ENCODE results near the gene AQP7.
"Not testable (repeated sequence)": the region's sequence is repeated elsewhere in the genome, so short reads cannot be mapped to it uniquely, and the experiment has no call there.

The AQP7 gene

GRCh38 chr9:33374190-33374589 is 28.2 kb downstream of the AQP7 start:
- Histone ChIP-seq H3K79me2 (ENCODE audit: low read length) (no peaks in the 10 kb centered on the region), H3K9me2 (replicated peaks; ENCODE audit: insufficient read depth, low read length) (no peaks in the 10 kb centered on the region), H3K27ac (ENCODE audit: low read length) (no peak overlapping the region), H3K27me3 (replicated peaks; ENCODE audit: insufficient read depth, low read length) (no peaks in the 10 kb centered on the region), H3K36me3 (replicated peaks; ENCODE audit: insufficient read depth, low read length) (no peaks in the 10 kb centered on the region), H3F3A (ENCODE audit: insufficient read depth, low read length) (no peaks in the 10 kb centered on the region), H3K9ac (ENCODE audit: low read length) (no peak overlapping the region), H3K9me3 (replicated peaks; ENCODE audit: insufficient read depth, low read length) (no peaks in the 10 kb centered on the region), H4K20me1 (ENCODE audit: insufficient read depth, low read length) (no peaks in the 10 kb centered on the region), H3K4me1 (ENCODE audit: low read length) (no peaks in the 10 kb centered on the region), H3K4me3 (ENCODE audit: low read length) (no peak overlapping the region), H2AFZ (ENCODE audit: low read length) (no peak overlapping the region), H3K4me2 (ENCODE audit: low read depth, low read length) (no peak overlapping the region)
- TF ChIP-seq CTCF (IDR thresholded peaks at IDR 0.05; ENCODE audit: low read length) = no peak
- no peak for TF ChIP-seq EZH2 (optimal IDR thresholded peaks at IDR 0.05; ENCODE audit: low read depth, low read length)
- no peak for TF ChIP-seq EZH2phosphoT487 (IDR thresholded peaks at IDR 0.05; ENCODE audit: low read length)
- DNase-seq = no peak

DNA sequence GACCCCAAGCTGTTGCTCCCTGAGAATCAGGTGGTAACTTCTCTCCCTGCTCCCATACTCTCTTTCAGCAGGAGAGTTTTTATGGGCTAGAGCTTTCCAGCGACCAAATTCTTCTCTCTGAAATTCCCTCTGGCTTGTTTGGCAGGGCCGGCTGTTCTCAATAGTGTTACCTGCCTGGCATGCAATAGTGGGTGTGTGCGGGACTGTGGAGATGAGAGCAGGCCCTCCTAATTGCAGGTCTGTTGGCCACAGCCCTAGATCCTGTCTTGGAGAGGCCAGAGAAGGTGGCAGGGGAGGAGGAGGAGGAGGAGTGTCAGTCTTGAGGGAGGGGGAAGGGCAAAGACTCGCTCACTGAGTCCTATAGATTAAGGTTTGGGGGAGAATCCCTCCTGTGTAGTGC is 29.5 kb downstream of the AQP7 start:
- no peak overlapping the region for H3K27ac ChIP-seq (ENCODE audit: low read length)
- H3F3A ChIP-seq (ENCODE audit: insufficient read depth, low read length) = no peaks in the 10 kb centered on the region
- no peak overlapping the region for H3K9ac ChIP-seq (ENCODE audit: low read length)
- H3K4me3 ChIP-seq (ENCODE audit: low read length) = no peak overlapping the region
- H3K4me2 ChIP-seq (ENCODE audit: low read depth, low read length) = no peak overlapping the region
- H2AFZ ChIP-seq (ENCODE audit: low read length) = no peak overlapping the region
- H3K36me3 ChIP-seq (replicated peaks; ENCODE audit: insufficient read depth, low read length) = no peaks in the 10 kb centered on the region
- no peak for DNase-seq
- H3K9me3 ChIP-seq (replicated peaks; ENCODE audit: insufficient read depth, low read length) = no peaks in the 10 kb centered on the region
- H4K20me1 ChIP-seq (ENCODE audit: insufficient read depth, low read length) = no peaks in the 10 kb centered on the region
- H3K79me2 ChIP-seq (ENCODE audit: low read length) = no peaks in the 10 kb centered on the region
- no peaks in the 10 kb centered on the region for H3K4me1 ChIP-seq (ENCODE audit: low read length)
- no peaks in the 10 kb centered on the region for H3K27me3 ChIP-seq (replicated peaks; ENCODE audit: insufficient read depth, low read length)
- TF ChIP-seq EZH2phosphoT487 (IDR thresholded peaks at IDR 0.05; ENCODE audit: low read length) (no peak), EZH2 (optimal IDR thresholded peaks at IDR 0.05; ENCODE audit: low read depth, low read length) (no peak), CTCF (IDR thresholded peaks at IDR 0.05; ENCODE audit: low read length) (no peak)
- no peaks in the 10 kb centered on the region for H3K9me2 ChIP-seq (replicated peaks; ENCODE audit: insufficient read depth, low read length)

DNA sequence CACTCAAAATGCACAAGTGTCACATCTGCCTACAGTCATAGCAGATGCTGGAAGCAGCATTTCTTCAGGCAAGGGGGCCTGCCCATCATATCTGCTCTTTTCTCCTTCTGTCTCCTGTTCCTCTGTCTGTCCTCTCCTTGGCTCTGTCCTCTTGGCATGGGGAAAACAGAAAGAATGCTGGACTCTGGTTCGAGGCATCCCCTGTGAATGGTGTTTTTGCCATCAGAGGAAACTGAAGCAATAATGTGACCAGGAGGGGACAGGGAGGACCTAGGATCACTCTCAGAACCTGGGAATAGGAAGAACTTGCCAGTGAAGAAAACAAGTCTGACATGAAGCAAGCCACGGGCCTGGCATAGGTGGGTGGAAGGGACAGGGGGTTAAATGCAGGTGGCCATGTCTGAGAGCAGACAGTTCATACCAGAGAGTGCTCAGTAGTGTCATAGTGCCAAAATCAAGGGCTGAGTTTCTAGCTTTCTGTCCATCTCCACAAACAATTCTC is 35.3 kb downstream of the AQP7 start:
- H4K20me1 ChIP-seq (ENCODE audit: insufficient read depth, low read length) = no peaks in the 10 kb centered on the region
- no peaks in the 10 kb centered on the region for H3K9me3 ChIP-seq (replicated peaks; ENCODE audit: insufficient read depth, low read length)
- TF ChIP-seq CTCF (IDR thresholded peaks at IDR 0.05; ENCODE audit: low read length) = no peak
- no peak for TF ChIP-seq EZH2phosphoT487 (IDR thresholded peaks at IDR 0.05; ENCODE audit: low read length)
- TF ChIP-seq EZH2 (optimal IDR thresholded peaks at IDR 0.05; ENCODE audit: low read depth, low read length) = no peak
- no peak overlapping the region for H3K4me2 ChIP-seq (ENCODE audit: low read depth, low read length)
- H3F3A ChIP-seq (ENCODE audit: insufficient read depth, low read length) = no peaks in the 10 kb centered on the region
- no peak overlapping the region for H3K9ac ChIP-seq (ENCODE audit: low read length)
- no peak for DNase-seq
- no peaks in the 10 kb centered on the region for H3K79me2 ChIP-seq (ENCODE audit: low read length)
- no peaks in the 10 kb centered on the region for H3K27me3 ChIP-seq (replicated peaks; ENCODE audit: insufficient read depth, low read length)
- H3K4me3 ChIP-seq (ENCODE audit: low read length) = no peak overlapping the region
- no peak overlapping the region for H2AFZ ChIP-seq (ENCODE audit: low read length)
- H3K4me1 ChIP-seq (ENCODE audit: low read length) = no peaks in the 10 kb centered on the region
- no peak overlapping the region for H3K27ac ChIP-seq (ENCODE audit: low read length)
- H3K9me2 ChIP-seq (replicated peaks; ENCODE audit: insufficient read depth, low read length) = no peaks in the 10 kb centered on the region
- H3K36me3 ChIP-seq (replicated peaks; ENCODE audit: insufficient read depth, low read length) = no peaks in the 10 kb centered on the region

- H3F3A ChIP-seq (ENCODE audit: insufficient read depth, low read length); H3K4me1 ChIP-seq (ENCODE audit: low read length); H3K79me2 ChIP-seq (ENCODE audit: low read length); H2AFZ ChIP-seq (ENCODE audit: low read length); H4K20me1 ChIP-seq (ENCODE audit: insufficient read depth, low read length); H3K27me3 ChIP-seq (replicated peaks; ENCODE audit: insufficient read depth, low read length); H3K9ac ChIP-seq (ENCODE audit: low read length); H3K4me3 ChIP-seq (ENCODE audit: low read length); DNase-seq; H3K4me2 ChIP-seq (ENCODE audit: low read depth, low read length); H3K9me2 ChIP-seq (replicated peaks; ENCODE audit: insufficient read depth, low read length); H3K27ac ChIP-seq (ENCODE audit: low read length); H3K9me3 ChIP-seq (replicated peaks; ENCODE audit: insufficient read depth, low read length); H3K36me3 ChIP-seq (replicated peaks; ENCODE audit: insufficient read depth, low read length): not testable (repeated sequence)
Observed at GRCh38 chr9:33364814-33365213, 37.6 kb downstream of the AQP7 start.
